Stimulated activated CD8-positive, alpha-beta memory T cell treated with anti-CD3 and anti-CD28 coated beads, Interleukin-15, amount 100 ng/mL, for 48 hours (primary cell): ENCODE data around the gene NLRP6.
"Not testable (repeated sequence)": the region's sequence is repeated elsewhere in the genome, so short reads cannot be mapped to it uniquely, and the experiment has no call there.

Source experiments
- DNase-seq, 2 donors: peaks; one replicate each; pipeline ENCODE4 v3.0.0-alpha.2; 2020; ENCODE audit warnings: low read depth in 2 of 2

NLRP6 gene

DNA sequence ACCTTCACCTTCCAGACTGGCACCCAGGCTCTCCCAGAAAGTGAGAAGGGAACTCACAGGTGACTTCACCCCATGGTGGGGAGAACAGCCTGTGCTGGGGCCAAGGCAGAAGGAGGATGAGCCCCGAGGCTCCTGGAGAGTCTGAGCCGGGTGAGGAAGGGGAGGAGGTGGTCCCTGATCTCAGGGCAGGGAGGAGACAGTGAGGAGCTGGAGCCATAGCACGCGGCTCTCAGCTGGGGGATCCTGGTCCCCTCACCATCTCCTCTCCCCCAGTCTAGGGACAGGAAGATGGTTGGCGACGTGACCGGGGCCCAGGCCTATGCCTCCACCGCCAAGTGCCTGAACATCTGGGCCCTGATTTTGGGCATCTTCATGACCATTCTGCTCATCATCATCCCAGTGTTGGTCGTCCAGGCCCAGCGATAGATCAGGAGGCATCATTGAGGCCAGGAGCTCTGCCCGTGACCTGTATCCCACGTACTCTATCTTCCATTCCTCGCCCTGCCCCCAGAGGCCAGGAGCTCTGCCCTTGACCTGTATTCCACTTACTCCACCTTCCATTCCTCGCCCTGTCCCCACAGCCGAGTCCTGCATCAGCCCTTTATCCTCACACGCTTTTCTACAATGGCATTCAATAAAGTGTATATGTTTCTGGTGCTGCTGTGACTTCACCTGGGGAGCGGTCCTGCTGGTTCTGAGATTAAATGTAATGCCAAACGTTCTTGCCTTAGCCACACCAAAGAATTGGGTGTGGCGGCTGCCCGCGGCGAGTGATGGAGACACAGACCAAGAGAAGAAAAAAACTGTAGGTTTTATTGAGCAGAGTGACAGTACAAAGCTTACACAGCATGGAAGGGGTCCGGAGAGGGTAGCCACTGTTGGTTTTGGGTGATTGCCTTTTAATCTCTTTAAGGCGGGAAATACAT is 30.8 kb downstream of the NLRP6 start:
- DNase-seq: not testable (repeated sequence)

DNA sequence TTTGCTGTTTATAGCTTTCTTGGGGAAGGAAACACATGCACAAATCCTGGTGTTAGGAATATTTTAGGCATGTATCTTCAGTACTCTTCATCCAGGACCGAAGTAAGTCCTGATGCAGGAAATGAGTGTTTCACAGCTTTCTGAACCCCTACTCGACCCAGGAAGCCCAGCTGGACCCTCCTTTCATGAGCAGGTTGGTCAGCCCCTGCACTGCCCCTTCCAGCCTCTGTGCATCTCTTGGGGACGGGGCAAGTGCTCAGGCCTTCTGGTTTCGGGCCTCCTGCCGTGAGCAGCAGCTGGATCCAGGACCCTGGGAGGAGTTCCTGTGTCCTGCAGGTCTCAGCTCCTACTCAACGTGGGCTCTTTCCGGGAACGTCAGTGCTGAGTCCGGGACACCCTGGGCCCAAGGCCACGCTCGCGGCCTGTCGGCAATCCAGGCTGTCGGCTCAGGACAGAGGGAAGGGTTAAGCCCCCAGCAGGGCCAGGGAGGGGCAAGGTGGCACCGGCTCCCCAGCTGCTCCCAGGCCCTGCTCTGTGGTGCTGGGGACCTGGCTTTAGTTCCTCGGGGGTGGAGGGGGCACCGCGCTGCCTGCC is 31.9 kb downstream of the NLRP6 start:
- DNase-seq: not testable (repeated sequence)

DNA sequence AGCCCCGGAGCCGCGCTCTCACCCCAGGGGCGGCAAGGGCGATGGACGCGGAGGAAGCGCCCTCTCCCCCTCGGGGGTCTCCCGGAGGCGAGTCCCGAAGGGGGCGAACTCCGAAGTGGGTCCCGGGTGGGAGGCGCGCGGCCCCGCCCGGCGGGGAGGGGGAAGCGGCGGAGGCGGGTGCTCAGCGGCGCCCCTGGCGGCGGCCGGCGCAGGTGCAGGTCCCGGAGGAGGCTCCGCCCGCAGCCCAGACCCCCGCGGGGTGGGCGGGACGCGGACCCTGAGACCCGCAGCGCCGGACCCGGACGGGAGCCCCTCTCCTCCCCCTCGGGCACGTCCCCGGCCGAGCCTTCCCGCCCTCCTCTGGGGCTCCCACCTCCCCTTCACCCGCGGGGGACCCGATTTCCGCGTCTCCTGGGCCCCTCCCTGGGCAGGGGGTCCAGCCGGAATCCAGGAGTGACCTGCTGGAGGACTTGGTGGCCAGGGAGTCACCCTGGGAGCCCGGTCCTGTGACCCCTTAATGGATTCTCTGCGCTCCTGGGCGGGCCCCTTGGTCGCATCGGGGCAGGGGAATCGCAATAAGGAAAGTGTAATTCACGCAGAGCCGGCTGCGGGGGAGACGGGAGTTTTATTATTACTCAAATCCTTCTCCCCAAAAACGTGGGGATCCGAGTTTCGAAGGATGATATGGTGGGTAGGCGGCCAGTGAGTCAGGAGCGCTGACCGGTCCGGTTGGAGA is 33.0 kb downstream of the NLRP6 start:
- DNase-seq: not testable (repeated sequence)

DNA sequence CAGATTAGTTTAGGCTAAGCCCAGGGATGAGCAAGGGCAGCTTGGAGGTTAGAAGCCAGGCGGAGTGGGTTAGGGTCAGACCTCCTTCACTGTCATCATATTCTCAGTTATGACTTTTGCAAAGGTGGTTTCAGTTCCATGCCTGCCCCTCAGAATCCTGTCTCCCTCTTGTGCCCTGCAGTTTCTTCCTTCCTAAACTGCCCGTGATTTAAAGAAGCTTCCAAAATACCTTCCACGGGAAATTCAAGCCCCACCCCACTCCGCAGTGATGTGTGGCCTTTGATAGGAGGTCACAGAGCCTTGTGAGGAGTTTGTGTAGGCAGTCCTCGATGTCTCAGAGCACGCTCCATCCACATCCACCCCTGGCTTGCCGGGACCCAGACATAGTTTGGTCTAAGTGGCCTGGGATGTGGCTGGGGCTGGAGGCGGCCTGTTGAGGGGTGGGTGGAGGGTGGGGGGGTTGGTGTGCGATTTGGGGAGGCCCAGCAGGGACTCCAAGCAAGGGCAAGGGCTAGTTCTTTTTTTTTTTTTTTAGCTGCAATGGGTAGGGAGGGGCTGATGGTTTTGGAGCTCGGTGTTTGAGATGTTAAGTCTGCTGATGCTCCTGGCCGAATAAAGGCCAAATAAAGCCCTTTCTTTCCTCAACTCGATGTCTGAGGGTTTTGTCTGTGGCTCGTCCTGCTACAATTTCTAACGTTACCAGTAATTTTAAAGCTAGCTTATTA is 34.0 kb downstream of the NLRP6 start:
- DNase-seq: no peak

DNA sequence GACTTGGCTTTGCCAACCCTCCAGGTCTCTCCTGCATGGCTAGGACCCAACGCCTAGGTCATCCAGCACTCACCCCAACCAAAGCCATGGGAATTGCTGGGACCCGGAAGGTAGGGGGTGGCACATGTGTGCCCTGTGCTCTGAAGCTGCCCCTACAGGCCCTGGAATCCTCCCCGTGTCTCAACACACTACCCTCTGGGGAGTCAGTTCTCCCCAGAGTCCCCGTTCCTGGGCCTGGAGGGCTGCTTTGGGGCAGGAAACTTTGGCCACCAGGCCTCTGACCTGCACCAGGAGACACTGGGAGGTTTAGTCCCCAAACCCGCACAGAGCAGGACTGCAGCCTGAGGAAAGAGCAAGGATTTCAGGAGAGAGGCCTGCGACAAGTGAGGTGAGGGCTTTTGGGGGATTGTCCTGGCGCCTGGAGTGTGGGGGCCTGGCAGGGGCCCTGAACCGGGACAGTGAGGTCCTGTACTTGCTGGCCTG is 35.1 kb downstream of the NLRP6 start:
- no peak for DNase-seq

DNA sequence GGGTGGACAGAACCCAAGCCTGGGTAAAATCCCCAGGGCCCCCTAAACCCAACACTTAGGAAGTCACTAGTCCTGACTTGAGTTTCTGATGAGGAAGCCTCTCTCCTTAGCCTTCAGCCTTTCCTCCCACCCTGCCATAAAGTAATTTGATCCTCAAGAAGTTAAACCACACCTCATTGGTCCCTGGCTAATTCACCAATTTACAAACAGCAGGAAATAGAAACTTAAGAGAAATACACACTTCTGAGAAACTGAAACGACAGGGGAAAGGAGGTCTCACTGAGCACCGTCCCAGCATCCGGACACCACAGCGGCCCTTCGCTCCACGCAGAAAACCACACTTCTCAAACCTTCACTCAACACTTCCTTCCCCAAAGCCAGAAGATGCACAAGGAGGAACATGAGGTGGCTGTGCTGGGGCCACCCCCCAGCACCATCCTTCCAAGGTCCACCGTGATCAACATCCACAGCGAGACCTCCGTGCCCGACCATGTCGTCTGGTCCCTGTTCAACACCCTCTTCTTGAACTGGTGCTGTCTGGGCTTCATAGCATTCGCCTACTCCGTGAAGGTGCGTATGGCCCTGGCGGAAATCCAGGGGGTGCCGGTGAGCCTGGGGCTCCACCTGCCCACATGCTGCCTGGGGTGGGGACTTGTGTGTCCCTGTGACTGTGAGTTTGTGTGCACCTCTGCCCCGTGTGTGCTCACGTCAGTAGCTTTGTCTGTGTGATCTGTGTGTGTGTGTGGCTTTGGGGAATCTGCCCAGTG is 35.8 kb downstream of the NLRP6 start, which contains the start of gene IFITM1:
TSS of gene IFITM1 (plus strand) at position 254 of the 767 bp plus-strand sequence. CDS start at position 385, 131 bp downstream.
- DNase-seq: no peak

DNA sequence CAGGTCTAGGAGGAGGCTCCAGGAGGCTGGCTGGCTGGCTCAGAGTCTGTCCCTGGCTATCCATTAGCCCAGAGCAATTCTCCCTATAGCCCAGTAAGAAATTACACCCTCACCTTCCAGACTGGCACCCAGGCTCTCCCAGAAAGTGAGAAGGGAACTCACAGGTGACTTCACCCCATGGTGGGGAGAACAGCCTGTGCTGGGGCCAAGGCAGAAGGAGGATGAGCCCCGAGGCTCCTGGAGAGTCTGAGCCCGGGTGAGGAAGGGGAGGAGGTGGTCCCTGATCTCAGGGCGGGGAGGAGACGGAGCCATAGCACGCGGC is 36.3 kb downstream of the NLRP6 start:
- DNase-seq: not testable (repeated sequence)

DNA sequence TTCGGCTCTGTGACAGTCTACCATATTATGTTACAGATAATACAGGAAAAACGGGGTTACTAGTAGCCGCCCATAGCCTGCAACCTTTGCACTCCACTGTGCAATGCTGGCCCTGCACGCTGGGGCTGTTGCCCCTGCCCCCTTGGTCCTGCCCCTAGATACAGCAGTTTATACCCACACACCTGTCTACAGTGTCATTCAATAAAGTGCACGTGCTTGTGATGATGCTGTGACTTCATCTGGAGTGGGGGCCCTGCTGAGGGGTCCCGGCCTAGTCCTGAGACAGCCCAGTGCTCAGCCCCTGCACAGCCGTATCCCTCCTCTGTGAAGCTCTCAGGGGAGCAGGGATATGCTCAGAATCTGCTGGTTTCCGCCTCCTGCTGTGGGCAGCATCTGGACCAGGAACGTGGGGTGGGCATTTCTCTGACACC is 36.9 kb downstream of the NLRP6 start:
- DNase-seq: no peak

DNA sequence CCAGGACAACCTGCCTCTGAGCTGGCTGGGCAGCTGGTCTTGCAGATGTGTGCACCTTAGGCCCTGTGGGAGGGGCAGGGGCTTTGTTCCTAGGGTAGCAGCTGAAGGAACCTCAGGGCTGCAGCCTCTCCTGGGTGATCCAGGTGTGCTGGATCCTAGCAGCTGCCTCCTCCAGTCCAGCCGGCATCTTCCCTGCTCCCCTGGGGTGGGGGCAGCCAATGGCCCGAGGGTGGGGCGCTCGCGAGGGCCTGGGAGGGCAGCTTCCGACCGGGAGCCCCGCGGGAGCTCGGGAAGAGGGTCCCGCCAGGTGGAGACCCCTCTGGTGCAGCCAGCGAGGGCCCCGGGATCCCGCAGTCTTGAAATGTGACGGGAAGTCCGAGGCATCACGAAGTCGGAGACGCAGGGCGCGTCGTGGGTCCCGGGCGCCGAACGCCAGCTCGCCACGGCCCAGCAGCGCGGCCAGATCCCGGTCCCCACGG is 37.3 kb downstream of the NLRP6 start:
- no peak for DNase-seq

DNA sequence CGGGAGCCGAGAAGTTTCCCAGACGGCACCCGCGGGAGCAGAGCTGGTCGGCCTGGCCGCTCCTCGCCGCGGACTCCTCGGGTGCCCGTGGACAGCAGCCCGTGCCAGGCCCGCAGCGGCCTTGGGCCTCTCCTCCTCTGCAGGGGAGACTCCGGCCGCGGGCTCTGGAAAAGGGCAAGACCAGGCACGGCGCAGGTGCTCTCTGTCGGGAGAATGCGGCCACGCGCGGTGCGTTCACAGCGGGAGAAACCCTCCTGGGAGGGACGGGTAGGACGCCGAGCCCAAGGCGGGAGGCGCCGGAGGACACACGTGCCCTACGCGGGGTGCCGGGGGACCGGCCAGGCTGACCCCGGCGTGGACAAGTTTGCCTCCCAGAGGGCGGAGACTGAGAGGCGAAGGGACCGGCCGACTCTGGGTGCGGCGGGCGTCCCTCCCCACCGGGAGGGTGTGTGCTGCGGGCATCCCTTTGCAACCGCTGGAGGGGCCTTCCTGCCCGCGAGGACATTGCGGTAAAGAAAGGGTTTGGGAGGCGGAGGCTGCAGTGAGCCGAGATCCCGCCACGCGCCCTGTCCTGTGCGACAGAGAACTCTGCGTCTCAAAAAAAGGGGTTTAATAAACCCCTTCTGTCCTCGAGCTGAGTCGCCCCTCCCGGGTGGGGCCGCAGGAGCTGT is 38.0 kb downstream of the NLRP6 start:
- DNase-seq: no peak

DNA sequence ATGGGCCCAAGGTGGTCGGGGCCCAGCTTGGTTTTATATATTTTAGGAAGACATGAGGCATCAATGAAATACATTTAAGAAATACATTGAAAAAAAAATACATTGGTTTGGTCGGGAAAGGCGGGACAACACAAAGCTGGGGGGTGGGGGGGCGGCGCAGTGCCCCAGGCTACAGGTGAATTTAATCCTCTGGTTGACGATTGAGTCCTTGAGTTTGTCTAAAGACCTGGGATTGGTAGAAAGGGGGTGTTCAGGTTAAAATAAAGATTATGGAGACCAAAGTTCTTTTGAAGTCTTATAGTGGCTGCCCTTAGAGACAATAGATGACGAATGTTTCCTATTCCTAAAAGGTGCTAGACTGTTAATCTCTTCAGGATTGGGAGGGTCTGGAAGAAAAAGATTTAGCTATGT is 38.7 kb downstream of the NLRP6 start:
- no peak for DNase-seq

DNA sequence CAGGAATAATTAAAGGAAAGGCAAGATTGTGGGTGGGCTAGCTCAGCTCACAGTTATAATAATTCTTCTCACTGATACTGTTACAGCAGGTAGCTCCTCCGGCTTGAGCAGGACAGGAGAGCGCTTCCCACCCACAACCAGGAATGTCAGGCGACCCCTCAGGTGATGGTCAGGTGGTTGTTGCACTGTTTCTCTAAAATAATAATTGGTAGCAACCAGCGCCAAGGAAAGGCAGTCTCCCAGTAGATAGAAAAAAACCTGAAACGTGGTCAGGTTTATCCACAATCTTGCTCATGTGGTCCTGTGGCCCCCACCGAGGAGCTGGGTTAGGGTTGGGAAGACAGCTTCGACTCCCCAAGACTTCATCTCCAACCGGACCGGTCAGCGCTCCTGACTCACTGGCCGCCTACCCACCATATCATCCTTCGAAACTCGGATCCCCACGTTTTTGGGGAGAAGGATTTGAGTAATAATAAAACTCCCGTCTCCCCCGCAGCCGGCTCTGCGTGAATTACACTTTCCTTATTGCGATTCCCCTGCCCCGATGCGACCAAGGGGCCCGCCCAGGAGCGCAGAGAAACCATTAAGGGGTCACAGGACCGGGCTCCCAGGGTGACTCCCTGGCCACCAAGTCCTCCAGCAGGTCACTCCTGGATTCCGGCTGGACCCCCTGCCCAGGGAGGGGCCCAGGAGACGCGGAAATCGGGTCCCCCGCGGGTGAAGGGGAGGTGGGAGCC is 39.6 kb downstream of the NLRP6 start:
- DNase-seq: not testable (repeated sequence)

DNA sequence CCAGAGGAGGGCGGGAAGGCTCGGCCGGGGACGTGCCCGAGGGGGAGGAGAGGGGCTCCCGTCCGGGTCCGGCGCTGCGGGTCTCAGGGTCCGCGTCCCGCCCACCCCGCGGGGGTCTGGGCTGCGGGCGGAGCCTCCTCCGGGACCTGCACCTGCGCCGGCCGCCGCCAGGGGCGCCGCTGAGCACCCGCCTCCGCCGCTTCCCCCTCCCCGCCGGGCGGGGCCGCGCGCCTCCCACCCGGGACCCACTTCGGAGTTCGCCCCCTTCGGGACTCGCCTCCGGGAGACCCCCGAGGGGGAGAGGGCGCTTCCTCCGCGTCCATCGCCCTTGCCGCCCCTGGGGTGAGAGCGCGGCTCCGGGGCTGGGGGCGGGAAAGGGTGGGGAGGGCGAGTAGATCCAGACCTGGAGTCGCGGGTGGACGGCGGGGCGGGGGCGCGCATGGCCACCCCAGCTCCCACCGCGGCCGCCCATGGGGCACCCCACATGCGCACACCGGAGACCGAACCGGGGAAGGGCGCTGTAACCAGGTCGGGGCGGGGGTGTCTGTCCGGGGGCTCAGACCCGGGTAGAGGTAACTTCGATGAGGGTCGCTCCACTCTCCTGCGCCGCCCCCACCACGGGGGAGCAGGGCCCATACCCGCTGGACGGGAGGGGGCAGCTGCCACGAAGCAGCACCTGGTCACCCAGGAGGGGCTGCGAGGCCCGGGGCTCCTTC is 40.4 kb downstream of the NLRP6 start:
- not testable (repeated sequence) for DNase-seq

DNA sequence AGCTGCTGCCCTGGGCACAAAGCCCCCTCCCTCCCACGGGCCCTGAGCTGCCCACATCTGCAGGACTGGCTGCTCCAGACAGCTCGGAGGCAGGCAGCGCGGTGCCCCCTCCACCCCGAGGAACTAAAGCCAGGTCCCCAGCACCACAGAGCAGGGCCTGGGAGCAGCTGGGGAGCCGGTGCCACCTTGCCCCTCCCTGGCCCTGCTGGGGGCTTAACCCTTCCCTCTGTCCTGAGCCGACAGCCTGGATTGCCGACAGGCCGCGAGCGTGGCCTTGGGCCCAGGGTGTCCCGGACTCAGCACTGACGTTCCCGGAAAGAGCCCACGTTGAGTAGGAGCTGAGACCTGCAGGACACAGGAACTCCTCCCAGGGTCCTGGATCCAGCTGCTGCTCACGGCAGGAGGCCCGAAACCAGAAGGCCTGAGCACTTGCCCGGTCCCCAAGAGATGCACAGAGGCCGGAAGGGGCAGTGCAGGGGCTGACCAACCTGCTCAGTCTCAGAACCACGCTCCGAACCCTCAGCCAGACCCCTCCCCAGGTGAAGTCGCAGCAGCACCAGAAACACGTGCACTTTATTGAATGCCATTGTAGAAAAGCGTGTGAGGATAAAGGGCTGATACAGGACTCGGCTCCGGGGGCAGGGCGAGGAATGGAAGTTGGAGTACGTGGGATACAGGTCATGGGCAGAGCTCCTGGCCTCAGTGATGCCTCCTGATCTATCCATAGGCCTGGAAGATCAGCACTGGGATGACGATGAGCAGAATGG is 41.1 kb downstream of the NLRP6 start:
- not testable (repeated sequence) for DNase-seq

DNA sequence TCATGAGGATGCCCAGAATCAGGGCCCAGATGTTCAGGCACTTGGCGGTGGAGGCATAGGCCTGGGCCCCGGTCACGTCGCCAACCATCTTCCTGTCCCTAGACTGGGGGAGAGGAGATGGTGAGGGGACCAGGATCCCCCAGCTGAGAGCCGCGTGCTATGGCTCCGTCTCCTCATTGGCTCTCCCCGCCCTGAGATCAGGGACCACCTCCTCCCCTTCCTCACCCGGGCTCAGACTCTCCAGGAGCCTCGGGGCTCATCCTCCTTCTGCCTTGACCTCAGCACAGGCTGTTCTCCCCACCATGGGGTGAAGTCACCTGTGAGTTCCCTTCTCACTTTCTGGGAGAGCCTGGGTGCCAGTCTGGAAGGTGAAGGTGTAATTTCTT is 41.7 kb downstream of the NLRP6 start:
- not testable (repeated sequence) for DNase-seq

DNA sequence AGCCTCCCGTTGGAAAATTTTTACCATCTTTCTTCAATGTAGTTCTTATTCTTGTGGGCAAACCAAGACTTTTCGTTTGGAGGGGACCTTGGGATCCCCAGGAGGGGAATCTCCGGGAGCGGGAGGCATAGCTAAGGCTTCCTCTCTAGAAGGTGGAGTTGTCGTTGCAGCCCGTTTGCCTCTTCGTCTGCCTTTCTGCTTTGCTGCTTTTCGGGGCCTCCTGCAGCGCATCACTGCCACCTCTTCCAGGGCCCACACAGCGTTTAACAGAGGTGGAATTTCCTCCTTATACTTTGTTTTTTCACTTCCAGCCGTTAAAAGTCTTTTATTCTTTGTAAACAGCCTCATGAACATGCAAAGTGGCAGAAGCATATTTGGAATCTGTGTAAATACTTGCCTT is 45.9 kb downstream of the NLRP6 start:
- DNase-seq: no peak

DNA sequence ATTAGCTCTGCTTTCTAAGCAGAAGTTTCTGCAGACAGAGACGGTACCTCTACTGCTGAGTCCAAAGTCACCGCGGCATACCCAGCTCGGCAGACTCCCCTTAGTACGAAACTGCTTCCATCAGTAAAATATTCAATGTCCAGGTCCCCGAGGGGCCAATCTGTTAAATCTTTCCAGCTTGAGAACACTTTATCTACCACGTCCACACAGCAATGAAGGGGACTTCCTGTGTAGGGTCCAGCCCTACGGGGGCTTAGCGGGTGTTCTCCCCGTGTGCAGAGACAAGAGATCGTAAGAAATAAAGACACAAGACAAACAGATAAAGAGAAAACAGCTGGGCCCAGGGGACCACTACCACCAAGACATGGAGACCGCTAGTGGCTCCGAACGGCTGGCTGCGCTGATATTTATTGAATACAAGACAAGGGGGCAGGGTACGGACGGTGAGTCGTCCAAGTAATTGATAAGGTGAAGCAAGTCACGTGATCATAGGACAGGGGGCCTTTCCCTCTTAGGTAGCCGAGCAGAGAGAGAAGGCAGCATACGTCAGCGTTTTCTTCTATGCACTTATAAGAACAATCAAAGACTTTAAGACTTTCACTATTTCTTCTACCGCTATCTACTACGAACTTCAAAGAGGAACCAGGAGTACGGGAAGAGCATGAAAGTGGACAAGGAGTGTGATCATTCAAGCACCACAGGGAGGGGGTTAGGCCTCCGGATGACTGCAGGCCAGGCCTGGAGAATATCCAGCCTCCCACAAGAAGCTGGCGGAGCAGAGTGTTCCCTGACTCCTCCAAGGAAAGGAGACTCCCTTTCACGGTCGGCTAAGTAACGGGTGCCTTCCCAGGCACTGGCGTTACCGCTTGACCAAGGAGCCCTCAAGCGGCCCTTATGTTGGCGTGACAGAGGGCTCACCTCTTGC is 46.6 kb downstream of the NLRP6 start:
- not testable (repeated sequence) for DNase-seq
